ENCODE results near the gene SPATA6.
A peak's percentile ranks its signal among the peaks of the same experiment; 100 is the strongest.
"Not testable (repeated sequence)": the region's sequence is repeated elsewhere in the genome, so short reads cannot be mapped to it uniquely, and the experiment has no call there.

SPATA6 gene

GRCh38 chr1:48471691-48472576, at the start of gene SPATA6:
Gene SPATA6 (minus strand): TSS chr1:48472204. CDS start chr1:48472008, 196 bp downstream.
- peak; percentile 69 for DNase-seq (ENCODE audit: low read depth)
- peak within 1 kb of the TSS; percentile 79 for H3K4me3 ChIP-seq (ENCODE audit: low read length)
- TF ChIP-seq, protein P1, sequence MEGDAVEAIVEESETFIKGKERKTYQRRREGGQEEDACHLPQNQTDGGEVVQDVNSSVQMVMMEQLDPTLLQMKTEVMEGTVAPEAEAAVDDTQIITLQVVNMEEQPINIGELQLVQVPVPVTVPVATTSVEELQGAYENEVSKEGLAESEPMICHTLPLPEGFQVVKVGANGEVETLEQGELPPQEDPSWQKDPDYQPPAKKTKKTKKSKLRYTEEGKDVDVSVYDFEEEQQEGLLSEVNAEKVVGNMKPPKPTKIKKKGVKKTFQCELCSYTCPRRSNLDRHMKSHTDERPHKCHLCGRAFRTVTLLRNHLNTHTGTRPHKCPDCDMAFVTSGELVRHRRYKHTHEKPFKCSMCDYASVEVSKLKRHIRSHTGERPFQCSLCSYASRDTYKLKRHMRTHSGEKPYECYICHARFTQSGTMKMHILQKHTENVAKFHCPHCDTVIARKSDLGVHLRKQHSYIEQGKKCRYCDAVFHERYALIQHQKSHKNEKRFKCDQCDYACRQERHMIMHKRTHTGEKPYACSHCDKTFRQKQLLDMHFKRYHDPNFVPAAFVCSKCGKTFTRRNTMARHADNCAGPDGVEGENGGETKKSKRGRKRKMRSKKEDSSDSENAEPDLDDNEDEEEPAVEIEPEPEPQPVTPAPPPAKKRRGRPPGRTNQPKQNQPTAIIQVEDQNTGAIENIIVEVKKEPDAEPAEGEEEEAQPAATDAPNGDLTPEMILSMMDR (conservative IDR thresholded peaks at IDR 0.05; ENCODE audit: low read depth, low read length), result no peak

GRCh38 chr1:48519896-48520295, 47.9 kb upstream of the SPATA6 start:
- not testable (repeated sequence) for H3K4me3 ChIP-seq (ENCODE audit: low read length); DNase-seq (ENCODE audit: low read depth)

DNA sequence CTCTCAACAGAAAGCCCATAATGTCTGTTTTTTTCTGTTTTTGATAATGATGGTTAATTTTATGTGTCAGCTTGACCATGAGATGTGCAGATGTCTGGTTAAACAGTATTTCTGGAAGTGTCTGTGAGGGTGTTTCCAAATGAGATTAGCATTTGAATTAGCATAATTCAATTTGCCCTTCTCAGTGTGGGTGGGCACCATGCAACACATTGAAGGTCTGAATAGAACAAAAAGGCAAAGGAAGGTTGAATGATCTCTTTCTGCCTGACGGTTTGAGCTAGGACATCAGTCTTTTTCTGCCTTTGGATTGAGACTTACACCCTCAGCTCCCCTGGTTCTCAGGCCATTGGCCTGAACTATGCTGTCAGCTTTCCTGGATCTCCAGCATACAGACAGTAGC, 34.9 kb upstream of the SPATA6 start:
- DNase-seq (ENCODE audit: low read depth), result no peak
- TF ChIP-seq, protein P1 (conservative IDR thresholded peaks at IDR 0.05; ENCODE audit: low read depth, low read length), result no peak
- no peak overlapping the region for H3K4me3 ChIP-seq (ENCODE audit: low read length)

- DNase-seq (ENCODE audit: low read depth), result peak; percentile 31
- H3K4me3 ChIP-seq (ENCODE audit: low read length), result no peak overlapping the region
- TF ChIP-seq, protein P1 (conservative IDR thresholded peaks at IDR 0.05; ENCODE audit: low read depth, low read length), result no peak
Observed at GRCh38 chr1:48500541-48501450, 28.8 kb upstream of the SPATA6 start.

GRCh38 chr1:48499211-48499735, 27.3 kb upstream of the SPATA6 start:
- TF ChIP-seq, protein P1 (conservative IDR thresholded peaks at IDR 0.05; ENCODE audit: low read depth, low read length), result no peak
- no peak overlapping the region for H3K4me3 ChIP-seq (ENCODE audit: low read length)
- DNase-seq (ENCODE audit: low read depth), result no peak

GRCh38 chr1:48498096-48498791, 26.2 kb upstream of the SPATA6 start:
- H3K4me3 ChIP-seq (ENCODE audit: low read length), result no peak overlapping the region
- no peak for DNase-seq (ENCODE audit: low read depth)
- TF ChIP-seq, protein P1 (conservative IDR thresholded peaks at IDR 0.05; ENCODE audit: low read depth, low read length), result peak; percentile 99

DNA sequence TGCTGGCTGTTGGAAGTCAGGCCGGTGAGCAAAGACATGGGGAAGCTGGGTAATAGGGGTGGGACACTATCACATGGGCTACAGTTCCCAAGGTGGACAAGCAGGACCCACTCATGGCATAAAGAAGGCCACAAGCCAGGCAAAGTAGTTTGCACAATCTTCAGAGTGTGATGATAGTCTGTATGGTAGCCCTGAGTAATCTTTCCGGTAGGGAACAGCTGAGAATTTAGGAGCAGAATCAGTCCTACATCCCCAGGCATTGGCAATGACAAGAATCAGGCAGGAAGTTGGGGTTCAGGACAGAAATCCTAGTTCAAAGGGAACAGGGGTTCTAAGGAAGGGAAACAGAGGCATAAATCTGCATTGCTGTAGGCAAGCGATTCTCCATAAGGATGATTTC, 23.9 kb upstream of the SPATA6 start:
- TF ChIP-seq, protein P1 (conservative IDR thresholded peaks at IDR 0.05; ENCODE audit: low read depth, low read length), result no peak
- DNase-seq (ENCODE audit: low read depth), result no peak
- H3K4me3 ChIP-seq (ENCODE audit: low read length), result no peak overlapping the region
